ENCODE data around the gene USP40.
A peak's percentile ranks its signal among the peaks of the same experiment; 100 is the strongest.

USP40 gene

GRCh38 chr2:233466991-233467603 lies 99.5 kb downstream of the USP40 start:
- Mint-ChIP-seq H3K9me3 (no peaks in the 10 kb centered on the region), H3K36me3 (ENCODE audit: low read depth) (peaks cover 92% of the 10 kb centered on the region), H3K4me3 (no peak overlapping the region), H3K27me3 (no peaks in the 10 kb centered on the region), H3K4me1 (ENCODE audit: low read depth) (no peaks in the 10 kb centered on the region), H3K27ac (peak overlapping the region; percentile 52)
- no peak for DNase-seq

GRCh38 chr2:233464531-233465240 lies 101.9 kb downstream of the USP40 start:
- DNase-seq: no peak
- H3K4me1 Mint-ChIP-seq (ENCODE audit: low read depth): no peaks in the 10 kb centered on the region
- peaks cover 91% of the 10 kb centered on the region for H3K36me3 Mint-ChIP-seq (ENCODE audit: low read depth)

GRCh38 chr2:233464056-233464455 lies 102.5 kb downstream of the USP40 start:
- peaks cover 91% of the 10 kb centered on the region for H3K36me3 Mint-ChIP-seq (ENCODE audit: low read depth)
- no peak overlapping the region for H3K4me3 Mint-ChIP-seq
- H3K27me3 Mint-ChIP-seq: no peaks in the 10 kb centered on the region
- DNase-seq: no peak
- H3K9me3 Mint-ChIP-seq: no peaks in the 10 kb centered on the region
- H3K4me1 Mint-ChIP-seq (ENCODE audit: low read depth): no peaks in the 10 kb centered on the region
- peak overlapping the region; percentile 26 for H3K27ac Mint-ChIP-seq

More at GRCh38 chr2:233464531-233465240, 101.9 kb downstream of the USP40 start:
- Mint-ChIP-seq H3K9me3 (no peaks in the 10 kb centered on the region), H3K4me3 (no peak overlapping the region), H3K27ac (peak overlapping the region; percentile 26), H3K27me3 (no peaks in the 10 kb centered on the region)

- Mint-ChIP-seq H3K36me3 (ENCODE audit: low read depth) (peaks cover 91% of the 10 kb centered on the region), H3K4me1 (ENCODE audit: low read depth) (no peaks in the 10 kb centered on the region), H3K27me3 (no peaks in the 10 kb centered on the region), H3K4me3 (no peak overlapping the region), H3K9me3 (no peaks in the 10 kb centered on the region), H3K27ac (peak overlapping the region; percentile 44)
- no peak for DNase-seq
Observed at GRCh38 chr2:233463586-233463985, 103.0 kb downstream of the USP40 start.

- Mint-ChIP-seq H3K4me1 (ENCODE audit: low read depth) (no peaks in the 10 kb centered on the region), H3K4me3 (no peak overlapping the region), H3K27ac (no peak overlapping the region), H3K36me3 (ENCODE audit: low read depth) (peaks cover 89% of the 10 kb centered on the region), H3K9me3 (no peaks in the 10 kb centered on the region), H3K27me3 (no peaks in the 10 kb centered on the region)
- no peak for DNase-seq
Observed at GRCh38 chr2:233462826-233463470, 103.6 kb downstream of the USP40 start.

GRCh38 chr2:233462202-233462785 lies 104.3 kb downstream of the USP40 start:
- Mint-ChIP-seq H3K4me3 (no peak overlapping the region), H3K4me1 (ENCODE audit: low read depth) (no peaks in the 10 kb centered on the region), H3K27ac (no peak overlapping the region), H3K9me3 (no peaks in the 10 kb centered on the region), H3K27me3 (no peaks in the 10 kb centered on the region), H3K36me3 (ENCODE audit: low read depth) (peaks cover 89% of the 10 kb centered on the region)
- DNase-seq: no peak

- Mint-ChIP-seq H3K36me3 (ENCODE audit: low read depth) (peaks cover 90% of the 10 kb centered on the region), H3K9me3 (no peaks in the 10 kb centered on the region), H3K4me3 (no peak overlapping the region), H3K27ac (peak overlapping the region; percentile 52), H3K4me1 (ENCODE audit: low read depth) (no peaks in the 10 kb centered on the region), H3K27me3 (no peaks in the 10 kb centered on the region)
- no peak for DNase-seq
Observed at GRCh38 chr2:233461481-233461891, 105.1 kb downstream of the USP40 start.

GRCh38 chr2:233460726-233461441 lies 105.7 kb downstream of the USP40 start:
- Mint-ChIP-seq H3K9me3 (no peaks in the 10 kb centered on the region), H3K27me3 (no peaks in the 10 kb centered on the region), H3K4me1 (ENCODE audit: low read depth) (no peaks in the 10 kb centered on the region), H3K27ac (no peak overlapping the region), H3K4me3 (no peak overlapping the region), H3K36me3 (ENCODE audit: low read depth) (peaks cover 90% of the 10 kb centered on the region)
- DNase-seq: no peak

- Mint-ChIP-seq H3K4me3 (no peak overlapping the region), H3K9me3 (no peaks in the 10 kb centered on the region), H3K4me1 (ENCODE audit: low read depth) (no peaks in the 10 kb centered on the region), H3K36me3 (ENCODE audit: low read depth) (peaks cover 96% of the 10 kb centered on the region), H3K27me3 (no peaks in the 10 kb centered on the region), H3K27ac (no peak overlapping the region)
- DNase-seq: no peak
Observed at GRCh38 chr2:233459426-233459825, 107.2 kb downstream of the USP40 start.

GRCh38 chr2:233458826-233459225 lies 107.8 kb downstream of the USP40 start:
- no peak for DNase-seq
- H3K9me3 Mint-ChIP-seq: no peaks in the 10 kb centered on the region
- H3K4me3 Mint-ChIP-seq: no peak overlapping the region
- H3K4me1 Mint-ChIP-seq (ENCODE audit: low read depth): no peaks in the 10 kb centered on the region
- no peak overlapping the region for H3K27ac Mint-ChIP-seq
- no peaks in the 10 kb centered on the region for H3K27me3 Mint-ChIP-seq
- H3K36me3 Mint-ChIP-seq (ENCODE audit: low read depth): peaks cover 96% of the 10 kb centered on the region

GRCh38 chr2:233458031-233458610 lies 108.5 kb downstream of the USP40 start:
- Mint-ChIP-seq H3K36me3 (ENCODE audit: low read depth) (peaks cover 97% of the 10 kb centered on the region), H3K27me3 (no peaks in the 10 kb centered on the region), H3K4me3 (no peak overlapping the region), H3K27ac (no peak overlapping the region), H3K9me3 (no peaks in the 10 kb centered on the region), H3K4me1 (ENCODE audit: low read depth) (no peaks in the 10 kb centered on the region)
- DNase-seq: no peak

GRCh38 chr2:233457356-233457755 lies 109.2 kb downstream of the USP40 start:
- Mint-ChIP-seq H3K4me1 (ENCODE audit: low read depth) (no peaks in the 10 kb centered on the region), H3K36me3 (ENCODE audit: low read depth) (peaks cover 96% of the 10 kb centered on the region), H3K27ac (peak overlapping the region; percentile 53), H3K27me3 (no peaks in the 10 kb centered on the region), H3K4me3 (no peak overlapping the region), H3K9me3 (no peaks in the 10 kb centered on the region)
- no peak for DNase-seq

- H3K36me3 Mint-ChIP-seq (ENCODE audit: low read depth): peaks cover 96% of the 10 kb centered on the region
- no peaks in the 10 kb centered on the region for H3K4me1 Mint-ChIP-seq (ENCODE audit: low read depth)
- DNase-seq: no peak
- no peaks in the 10 kb centered on the region for H3K9me3 Mint-ChIP-seq
- H3K27ac Mint-ChIP-seq: peak overlapping the region; percentile 41
- no peaks in the 10 kb centered on the region for H3K27me3 Mint-ChIP-seq
- H3K4me3 Mint-ChIP-seq: no peak overlapping the region
Observed at GRCh38 chr2:233456934-233457333, 109.6 kb downstream of the USP40 start.

- no peaks in the 10 kb centered on the region for H3K4me1 Mint-ChIP-seq (ENCODE audit: low read depth)
- no peaks in the 10 kb centered on the region for H3K9me3 Mint-ChIP-seq
- no peak overlapping the region for H3K4me3 Mint-ChIP-seq
- DNase-seq: no peak
- no peaks in the 10 kb centered on the region for H3K27me3 Mint-ChIP-seq
- H3K27ac Mint-ChIP-seq: peak overlapping the region; percentile 55
- peaks cover 96% of the 10 kb centered on the region for H3K36me3 Mint-ChIP-seq (ENCODE audit: low read depth)
Observed at GRCh38 chr2:233456111-233456510, 110.5 kb downstream of the USP40 start.

Measured in activated T-cell treated with anti-CD3 and anti-CD28 coated beads, Interleukin-2, amount 50 U/mL, for 24 hours (primary cell).